ENCODE results near the gene ORC6. TPM values are rescaled to one million over a fixed set of nuclear protein-coding genes. Genes with fewer than 3 reads are reported as not detected.

ORC6 gene
- polyA plus RNA-seq, 3 donors = 0.21 to 1.5 (median 0.31) TPM

GRCh38 chr16:46651305-46651704, 38.2 kb upstream of the ORC6 start:
- Histone ChIP-seq H3K79me2 (ENCODE audit: insufficient read depth, low read length) (no peaks in the 10 kb centered on the region), H3K9me3 (replicated peaks in 1 of 2; ENCODE audit: control insufficient read depth in 1 of 2, insufficient read depth in 1 of 2, low read length in 2 of 2) (no peaks in the 10 kb centered on the region), H3K4me3 (replicated peaks in 1 of 3; ENCODE audit: low read depth in 2 of 3, low read length in 3 of 3) (no peak overlapping the region), H4K20me1 (ENCODE audit: insufficient read depth, low read length) (no peaks in the 10 kb centered on the region), H3K9ac (ENCODE audit: insufficient read depth, low read length, poor library complexity, severe bottlenecking) (no peak overlapping the region), H3K4me2 (replicated peaks; ENCODE audit: extremely low read depth, low read length, poor library complexity, severe bottlenecking) (no peak overlapping the region), H3K27me3 (ENCODE audit: control insufficient read depth in 2 of 2, insufficient read depth in 2 of 2, low read length in 2 of 2) (no peaks in the 10 kb centered on the region), H3K36me3 (replicated peaks in 1 of 2; ENCODE audit: control insufficient read depth in 1 of 2, insufficient read depth in 2 of 2, low read length in 2 of 2) (peaks cover 0 to 22% of the 10 kb centered on the region in 2 donors), H3K4me1 (ENCODE audit: control insufficient read depth in 1 of 2, insufficient read depth in 2 of 2, low read length in 2 of 2) (peaks cover 4 to 5% of the 10 kb centered on the region in 2 donors), H3K27ac (ENCODE audit: low read depth in 1 of 2, low read length in 2 of 2) (no peak overlapping the region), H2AFZ (ENCODE audit: insufficient read depth, low read depth, low read length, poor library complexity, severe bottlenecking) (no peak overlapping the region)
- H3K27ac Mint-ChIP-seq = no peak overlapping the region
- H3K4me3 Mint-ChIP-seq = no peak overlapping the region
- H3K36me3 Mint-ChIP-seq = peaks cover 29 to 41% of the 10 kb centered on the region in 2 donors
- peaks cover 4% of the 10 kb centered on the region for H3K4me1 Mint-ChIP-seq
- peaks cover 0 to 2% (median 2%) of the 10 kb centered on the region in 7 donors for H3K9me3 Mint-ChIP-seq
- TF ChIP-seq CTCF (IDR thresholded peaks at IDR 0.05) = no peak
- 93% methylated on average over 2 of the region's 3 CpGs for WGBS (ENCODE audit: insufficient coverage)
- DNase-seq = no peak
- H3K27me3 Mint-ChIP-seq (ENCODE audit: low read depth in 3 of 3) = peaks cover 0 to 2% (median 0%) of the 10 kb centered on the region in 3 donors
- intact Hi-C loops (cut with micrococcal nuclease) = no loop called here

- H3K27me3 Mint-ChIP-seq (ENCODE audit: low read depth in 3 of 3) = no peaks in the 10 kb centered on the region
- Histone ChIP-seq H3K4me1 (ENCODE audit: control insufficient read depth in 1 of 2, insufficient read depth in 2 of 2, low read length in 2 of 2) (peaks cover 35 to 36% of the 10 kb centered on the region in 2 donors), H3K9me3 (replicated peaks in 1 of 2; ENCODE audit: control insufficient read depth in 1 of 2, insufficient read depth in 1 of 2, low read length in 2 of 2) (no peaks in the 10 kb centered on the region), H4K20me1 (ENCODE audit: insufficient read depth, low read length) (no peaks in the 10 kb centered on the region), H3K27me3 (ENCODE audit: control insufficient read depth in 2 of 2, insufficient read depth in 2 of 2, low read length in 2 of 2) (no peaks in the 10 kb centered on the region), H3K4me3 (replicated peaks in 1 of 3; ENCODE audit: low read depth in 2 of 3, low read length in 3 of 3) (peak overlapping the region in 1 of 3 experiments; percentile 34), H3K36me3 (replicated peaks in 1 of 2; ENCODE audit: control insufficient read depth in 1 of 2, insufficient read depth in 2 of 2, low read length in 2 of 2) (peaks cover 36 to 57% of the 10 kb centered on the region in 2 donors), H3K27ac (ENCODE audit: low read depth in 1 of 2, low read length in 2 of 2) (peak overlapping the region; percentile 4 to 80), H3K79me2 (ENCODE audit: insufficient read depth, low read length) (no peaks in the 10 kb centered on the region), H3K9ac (ENCODE audit: insufficient read depth, low read length, poor library complexity, severe bottlenecking) (no peak overlapping the region), H2AFZ (ENCODE audit: insufficient read depth, low read depth, low read length, poor library complexity, severe bottlenecking) (no peak overlapping the region), H3K4me2 (replicated peaks; ENCODE audit: extremely low read depth, low read length, poor library complexity, severe bottlenecking) (peak overlapping the region; percentile 44)
- peaks cover 50 to 74% of the 10 kb centered on the region in 2 donors for H3K36me3 Mint-ChIP-seq
- peaks cover 0 to 2% (median 0%) of the 10 kb centered on the region in 7 donors for H3K9me3 Mint-ChIP-seq
- WGBS (ENCODE audit: insufficient coverage) = 0% methylated on average over 1 of the region's 1 CpG
- H3K4me3 Mint-ChIP-seq = peak overlapping the region; percentile 22 to 43
- H3K4me1 Mint-ChIP-seq = peaks cover 36% of the 10 kb centered on the region
- TF ChIP-seq CTCF (IDR thresholded peaks at IDR 0.05) = peak; percentile 9
- intact Hi-C loops (cut with micrococcal nuclease) = no loop called here
- peak overlapping the region; percentile 84 to 91 (median 89) for H3K27ac Mint-ChIP-seq
- DNase-seq = peak; percentile 89 to 93 (median 89)
Observed at GRCh38 chr16:46658925-46659324, 30.5 kb upstream of the ORC6 start.

All from CD14-positive monocyte (primary cell).